Spleen (tissue), 7 donors: ENCODE measurements around the gene DEFB123.

Experiments used
- CTCF ChIP-seq, 11 experiments: fragments of 200-600 bp in 7 of 11; fragments of 450-650 bp in 4 of 11; sonication (generic) in 4 of 11; IDR thresholded peaks in 8 of 11; conservative IDR thresholded peaks in 3 of 11; 1 replicate in 7 of 11; 2 replicates in 4 of 11; pipeline versions ENCODE4 v1.4.0 to v1.8.0; 2016 to 2021; ENCODE audit warnings: antibody characterized with exemption in 11 of 11, inconsistent platforms in 4 of 11, mild to moderate bottlenecking in 1 of 11
- POLR2A ChIP-seq, 3 donors: fragments of 450-650 bp; IDR thresholded peaks; one replicate each; pipeline ENCODE4 v1.5.1; 2017; ENCODE audit warnings: antibody characterized with exemption in 3 of 3, mild to moderate bottlenecking in 1 of 3
- donor health status: DM: no; HTN: no; CAD: no; lungs with moderate emphysema.
- donor health status: DM: no; HTN: no; CAD: no.
- donor health status: DM: no; HTN: no; CAD: no.

GRCh38 chr20:31415653-31416052, 24.8 kb upstream of the DEFB123 start:
- no peak for TF ChIP-seq CTCF (IDR thresholded peaks at IDR 0.05 in 8 of 11, conservative IDR thresholded peaks at IDR 0.05 in 3 of 11)
- TF ChIP-seq POLR2A (IDR thresholded peaks at IDR 0.05) = no peak
